ENCODE results near the gene CLEC10A.
A peak's percentile ranks its signal among the peaks of the same experiment; 100 is the strongest.
"Not testable (repeated sequence)": the region's sequence is repeated elsewhere in the genome, so short reads cannot be mapped to it uniquely, and the experiment has no call there.

CLEC10A gene

GRCh38 chr17:7078711-7079110 is 1.3 kb downstream of the CLEC10A start:
- no peak for DNase-seq (ENCODE audit: low read depth in 2 of 3, low spot score in 2 of 3)

DNA sequence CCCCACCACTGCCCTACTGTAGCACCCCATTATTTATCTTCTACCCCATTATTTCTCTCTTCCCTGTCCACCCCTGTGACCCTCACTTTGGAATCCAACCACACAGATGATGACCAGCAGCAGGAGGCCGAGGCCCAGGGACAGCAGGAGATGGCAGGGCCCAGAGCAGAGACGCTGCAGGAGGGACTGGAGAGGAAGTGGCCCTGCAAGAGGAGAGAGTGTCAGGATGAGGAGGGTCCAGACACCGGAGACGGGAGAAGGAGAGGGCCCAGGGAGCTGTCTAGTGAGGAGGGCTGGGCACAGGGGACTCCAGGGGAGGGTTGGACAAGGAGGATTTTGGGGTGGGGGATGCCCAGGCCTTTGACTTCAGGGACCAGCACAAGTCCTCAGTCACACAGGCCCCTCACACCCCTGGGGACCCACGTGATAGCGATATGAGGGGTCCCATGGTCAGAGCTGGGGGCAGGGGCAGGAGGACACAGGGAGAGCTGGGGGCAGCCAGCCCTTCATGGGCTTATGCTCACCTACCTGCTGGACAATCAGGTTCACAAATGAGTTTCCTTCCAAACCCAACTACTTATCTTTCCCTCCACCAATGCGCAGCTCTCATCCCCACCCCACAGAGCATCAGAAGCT is 2.0 kb downstream of the CLEC10A start:
- no peak for DNase-seq (ENCODE audit: low read depth in 2 of 3, low spot score in 2 of 3)

- no peak for DNase-seq (ENCODE audit: low read depth in 2 of 3, low spot score in 2 of 3)
These were observed 5.1 kb downstream of the CLEC10A start for GRCh38 chr17:7074931-7075330.

- DNase-seq (ENCODE audit: low read depth in 2 of 3, low spot score in 2 of 3): no peak
These were observed 7.6 kb downstream of the CLEC10A start for GRCh38 chr17:7072406-7072805.

DNA sequence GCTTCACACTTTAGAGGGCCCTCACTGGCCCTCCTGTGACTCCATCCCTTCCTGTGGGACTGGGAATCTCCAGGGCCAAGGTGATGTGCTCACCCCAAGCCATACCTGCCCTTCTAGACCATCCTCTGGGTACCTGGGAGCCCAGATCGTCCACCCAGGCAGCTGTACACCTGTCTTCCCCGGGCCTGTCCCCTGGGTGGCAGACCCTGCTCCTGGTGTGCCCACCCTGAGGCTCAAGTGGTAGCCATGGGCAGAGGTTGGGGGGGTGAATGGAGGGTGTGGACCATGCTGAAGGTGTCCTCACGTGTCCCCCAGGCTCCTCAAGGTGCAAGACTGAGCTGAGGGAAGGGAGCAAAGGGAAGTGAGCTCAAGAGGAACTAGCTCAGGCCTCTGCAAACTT is 9.3 kb downstream of the CLEC10A start:
- DNase-seq (ENCODE audit: low read depth in 2 of 3, low spot score in 2 of 3): no peak

GRCh38 chr17:7068268-7068667 is 11.8 kb downstream of the CLEC10A start:
- no peak for DNase-seq (ENCODE audit: low read depth in 2 of 3, low spot score in 2 of 3)

GRCh38 chr17:7067198-7067597 is 12.9 kb downstream of the CLEC10A start:
- DNase-seq (ENCODE audit: low read depth in 2 of 3, low spot score in 2 of 3): no peak

DNA sequence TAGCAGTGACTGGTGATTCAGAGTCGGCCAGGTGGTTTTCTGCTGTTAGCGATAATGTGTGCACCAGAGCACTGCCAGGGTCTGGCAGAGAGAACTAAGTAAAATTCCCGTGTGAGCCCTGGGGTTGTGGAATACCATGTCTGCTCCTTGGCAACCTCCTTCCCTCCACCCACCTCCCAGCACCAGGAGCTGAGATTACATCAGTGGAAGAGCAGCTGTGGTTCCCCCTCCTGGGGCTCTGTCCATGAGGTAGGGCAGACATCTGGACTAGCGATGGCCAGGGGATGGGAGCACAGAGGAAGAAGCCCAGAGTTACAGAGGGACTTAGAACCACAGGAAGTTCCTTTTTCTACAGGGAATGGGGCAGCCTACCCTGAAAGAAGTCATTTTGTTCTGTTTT is 15.8 kb downstream of the CLEC10A start:
- no peak for DNase-seq (ENCODE audit: low read depth in 2 of 3, low spot score in 2 of 3)

GRCh38 chr17:7063518-7064094 is 16.4 kb downstream of the CLEC10A start:
- DNase-seq (ENCODE audit: low read depth in 2 of 3, low spot score in 2 of 3): no peak

DNA sequence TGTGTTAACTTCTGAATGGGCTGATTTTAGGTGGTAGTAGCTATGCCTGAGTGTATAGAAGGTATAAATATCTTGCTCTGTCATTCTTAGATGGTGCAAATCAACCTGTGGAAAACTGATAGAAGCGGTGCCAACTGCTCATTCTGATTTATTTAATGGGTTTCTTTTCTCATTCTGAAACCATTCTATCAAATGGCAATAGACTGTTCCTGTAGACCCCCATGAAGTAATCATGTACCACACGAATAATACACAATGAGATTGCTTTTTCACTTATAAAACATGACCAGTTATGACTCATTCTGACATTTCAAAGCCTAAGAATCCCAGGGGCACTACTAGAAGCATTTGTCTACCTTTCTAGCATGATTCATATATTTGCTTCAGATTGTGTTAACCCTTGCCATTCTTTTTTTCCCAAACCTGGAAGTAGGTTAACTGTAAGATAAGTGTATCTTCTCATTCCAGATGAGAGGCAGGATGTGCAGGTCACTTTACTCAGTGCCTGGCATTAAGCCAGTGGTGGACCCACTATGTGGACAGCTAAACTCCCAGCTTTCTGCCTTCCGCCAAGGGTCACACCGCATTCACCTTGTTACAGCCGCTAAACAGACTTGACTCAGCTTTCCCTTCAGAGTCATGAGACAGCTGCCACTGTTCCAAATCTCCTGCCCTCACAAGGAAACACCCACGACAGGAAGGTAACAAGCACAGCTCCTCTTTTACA is 19.7 kb downstream of the CLEC10A start:
- no peak for DNase-seq (ENCODE audit: low read depth in 2 of 3, low spot score in 2 of 3)

GRCh38 chr17:7058831-7059447 is 21.1 kb downstream of the CLEC10A start:
- DNase-seq (ENCODE audit: low read depth in 2 of 3, low spot score in 2 of 3): no peak

- no peak for DNase-seq (ENCODE audit: low read depth in 2 of 3, low spot score in 2 of 3)
These were observed 23.7 kb downstream of the CLEC10A start for GRCh38 chr17:7056386-7056785.

GRCh38 chr17:7050583-7050982 is 29.5 kb downstream of the CLEC10A start:
- DNase-seq (ENCODE audit: low read depth in 2 of 3, low spot score in 2 of 3): not testable (repeated sequence)

DNA sequence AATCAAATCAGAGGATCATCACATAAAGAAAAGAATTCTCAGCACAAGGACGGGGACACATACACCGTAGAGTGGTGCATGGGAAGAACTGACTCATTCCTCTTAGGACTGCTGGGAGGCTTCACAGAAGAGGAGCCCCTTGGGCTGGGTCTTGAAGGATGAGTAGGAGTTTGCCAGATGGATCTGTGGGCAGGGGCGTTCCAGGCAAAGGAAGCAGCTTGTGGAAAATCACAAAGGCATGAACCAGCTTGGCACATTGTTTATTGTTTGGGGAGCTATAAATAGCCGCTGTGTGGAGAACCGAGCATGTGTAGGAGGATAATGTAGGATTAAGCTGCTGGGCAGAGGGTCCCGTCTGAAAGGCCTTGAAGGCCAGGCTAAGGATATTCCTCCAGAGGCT is 31.1 kb downstream of the CLEC10A start:
- no peak for DNase-seq (ENCODE audit: low read depth in 2 of 3, low spot score in 2 of 3)

GRCh38 chr17:7047566-7047965 is 32.5 kb downstream of the CLEC10A start:
- no peak for DNase-seq (ENCODE audit: low read depth in 2 of 3, low spot score in 2 of 3)

GRCh38 chr17:7046725-7047397 is 33.2 kb downstream of the CLEC10A start:
- not testable (repeated sequence) for DNase-seq (ENCODE audit: low read depth in 2 of 3, low spot score in 2 of 3)

GRCh38 chr17:7046127-7046724 is 33.8 kb downstream of the CLEC10A start:
- peak in 1 of 3 experiments; percentile 14 for DNase-seq (ENCODE audit: low read depth in 2 of 3, low spot score in 2 of 3)

DNA sequence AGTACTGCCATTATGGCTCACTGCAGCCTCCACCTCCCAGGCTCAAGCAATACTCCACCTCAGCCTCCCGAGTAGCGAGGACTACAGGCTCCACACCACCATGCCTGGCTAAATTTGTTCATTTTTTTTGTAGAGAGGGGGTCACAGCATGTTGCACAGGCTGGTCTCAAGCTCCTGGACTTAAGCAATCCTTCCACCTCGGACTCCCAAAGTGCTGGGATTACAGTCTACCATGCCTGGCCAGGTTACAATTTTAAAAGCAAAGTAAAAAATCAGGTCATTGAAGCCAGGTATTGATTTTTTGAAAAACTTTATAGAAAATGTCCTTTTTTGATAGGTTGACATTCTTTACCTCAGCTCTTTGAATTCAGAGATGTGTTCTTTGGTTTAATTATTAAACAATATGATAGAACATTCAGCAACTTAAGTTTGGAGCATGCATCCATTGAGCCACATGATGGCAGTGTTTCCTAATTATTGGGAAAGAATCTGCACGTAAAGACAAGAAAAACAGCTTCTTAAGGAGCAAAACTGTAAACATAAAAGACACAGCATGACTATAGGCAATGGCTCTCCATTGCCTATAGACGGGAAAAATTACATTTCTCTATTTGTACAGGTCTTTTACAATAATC is 34.4 kb downstream of the CLEC10A start:
- no peak for DNase-seq (ENCODE audit: low read depth in 2 of 3, low spot score in 2 of 3)

DNA sequence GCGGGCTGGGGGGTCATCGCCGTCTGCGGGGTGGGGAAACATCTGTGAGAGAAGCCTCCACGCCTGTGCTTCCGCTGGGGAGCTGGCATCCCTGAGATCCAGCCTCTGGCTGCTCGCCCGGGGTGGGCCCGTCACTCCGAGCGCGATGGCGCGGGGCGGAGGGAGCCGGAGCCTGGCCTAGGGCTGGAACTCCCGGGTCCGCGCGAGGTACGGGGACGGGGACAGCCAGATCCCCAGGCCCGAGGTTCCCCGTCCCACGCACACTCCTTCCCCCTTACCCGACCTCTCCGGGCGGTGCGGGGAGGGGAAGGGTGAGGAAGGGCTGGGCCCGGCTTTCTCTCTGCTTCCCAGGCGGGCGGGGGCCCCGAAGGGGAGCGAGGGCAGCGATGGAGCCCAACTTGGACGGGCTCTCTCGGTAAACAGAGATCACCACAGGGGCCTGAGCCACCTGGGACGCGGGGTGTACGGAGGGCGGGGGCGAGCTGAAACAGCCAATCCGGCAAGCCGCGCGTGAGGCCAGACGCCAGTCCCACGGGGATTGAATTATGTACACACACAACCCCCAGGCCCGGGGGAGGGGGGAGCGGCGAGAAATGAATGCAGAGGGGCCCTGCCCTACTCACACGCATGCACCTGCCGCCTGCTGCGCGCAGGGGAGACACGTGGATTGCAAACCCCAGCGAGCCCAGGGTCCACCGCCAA is 36.4 kb downstream of the CLEC10A start, which contains the start of gene SLC16A11:
SLC16A11 (minus strand) TSS at position 596 of the 702 bp plus-strand sequence; CDS start at position 17, 579 bp downstream.
- DNase-seq (ENCODE audit: low read depth in 2 of 3, low spot score in 2 of 3): no peak

DNA sequence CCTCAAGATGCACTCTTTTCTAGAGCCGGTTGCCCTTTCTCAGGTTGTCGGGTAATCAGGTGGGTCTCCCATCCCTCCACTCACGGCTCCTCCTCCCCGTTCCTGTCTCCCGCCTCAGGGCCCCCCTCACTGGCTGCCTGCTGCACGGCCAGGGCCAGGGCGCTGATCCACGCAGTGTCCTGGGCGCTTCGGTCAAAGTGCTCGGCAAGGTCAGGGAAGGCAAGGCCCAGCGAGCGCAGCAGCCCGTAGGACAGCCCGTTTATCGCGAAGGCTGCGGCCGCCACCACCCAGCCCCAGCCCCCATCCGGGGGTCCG is 36.9 kb downstream of the CLEC10A start:
- DNase-seq (ENCODE audit: low read depth in 2 of 3, low spot score in 2 of 3): peak in 1 of 3 experiments; percentile 22
